COLO668 (cell line): ENCODE measurements around the gene EML1.
"Not testable (repeated sequence)": the region's sequence is repeated elsewhere in the genome, so short reads cannot be mapped to it uniquely, and the experiment has no call there.

Experiments used
- DNase-seq: peaks from one replicate; lab custom pipeline; 2025; ENCODE audit not compliant: unreplicated experiment; lab: John Stamatoyannopoulos, UW

Gene EML1

DNA sequence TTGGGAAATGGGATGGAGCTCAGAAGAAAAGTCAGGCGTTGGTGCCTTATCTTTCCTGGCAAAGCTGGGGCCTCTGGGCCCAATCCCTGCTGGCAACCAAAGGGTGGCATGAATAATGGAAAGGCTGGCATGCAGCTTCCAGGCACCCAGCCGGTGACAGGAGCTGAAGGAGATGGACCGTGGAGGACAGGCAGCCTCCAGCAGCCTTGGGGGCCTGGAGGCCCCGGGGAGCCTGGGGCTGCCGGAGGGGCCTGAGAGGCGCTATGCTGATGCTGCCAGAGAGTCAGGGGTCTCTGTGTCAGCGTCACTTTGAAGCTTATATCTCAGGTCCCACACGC lies 38.2 kb upstream of the EML1 start:
- DNase-seq, result no peak

DNA sequence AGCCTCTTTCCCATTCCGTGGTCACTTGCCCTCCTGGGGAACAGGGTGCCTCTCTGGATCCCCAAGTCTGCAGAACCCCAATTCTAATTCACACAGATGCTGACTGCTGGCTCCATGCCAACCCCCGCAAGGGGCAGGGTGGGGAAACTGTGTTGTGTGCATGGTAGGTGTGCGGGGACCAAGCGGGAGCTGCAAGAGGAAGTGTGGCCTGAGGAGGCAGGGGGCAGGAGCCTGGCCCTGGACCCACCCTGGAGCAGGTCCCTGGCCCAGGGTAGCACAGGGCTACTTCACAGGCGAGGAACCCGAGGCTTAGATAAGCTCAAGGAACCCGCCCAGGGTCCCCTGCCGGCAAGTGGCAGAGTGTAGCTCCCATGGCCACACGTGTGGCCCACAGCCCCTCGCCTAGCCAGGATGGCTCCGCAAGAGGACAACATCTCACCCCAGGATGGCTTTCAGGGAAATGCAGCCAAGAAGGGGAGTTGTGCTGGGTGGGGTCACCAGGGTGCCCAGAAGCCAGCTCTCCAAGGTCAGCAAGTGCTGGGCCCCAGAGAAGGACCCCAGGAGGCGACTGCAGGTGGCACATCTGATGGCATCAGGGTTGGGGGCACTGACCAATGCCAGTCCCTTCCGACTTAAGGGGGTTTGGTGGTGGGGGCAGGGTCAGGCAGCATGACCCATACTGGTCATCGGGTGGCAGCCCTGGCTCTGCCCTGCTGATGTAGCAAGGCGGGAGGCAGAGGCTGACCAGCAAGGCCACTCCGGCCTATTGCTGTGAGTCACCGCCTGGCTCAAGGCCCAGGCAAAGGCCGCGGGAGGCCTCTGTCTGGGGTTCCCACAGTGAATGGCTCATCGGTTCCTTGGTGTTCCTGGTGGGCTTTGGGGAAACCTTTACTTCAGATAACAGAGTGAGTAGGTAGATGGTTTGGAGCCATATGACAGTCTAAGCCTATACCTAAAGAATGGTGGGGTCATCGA lies 37.3 kb upstream of the EML1 start:
- no peak for DNase-seq

DNA sequence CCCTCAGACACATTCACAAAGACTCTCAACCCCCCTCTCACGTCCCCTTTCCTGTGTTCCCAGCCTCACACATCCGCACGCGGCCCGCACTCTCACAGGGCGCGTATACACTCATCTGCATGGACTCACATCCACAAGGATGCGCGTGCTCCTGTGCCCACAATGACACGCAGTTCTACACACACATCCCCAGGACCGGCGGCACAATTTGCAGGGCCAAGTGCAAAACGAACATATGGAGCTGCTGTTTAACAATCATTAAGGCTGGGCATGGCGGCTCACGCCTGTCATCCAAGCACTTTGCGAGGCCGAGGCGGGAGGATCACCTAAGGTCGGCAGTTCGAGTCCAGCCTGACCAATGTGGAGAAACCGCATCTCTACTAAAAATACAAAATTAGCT lies 36.4 kb upstream of the EML1 start:
- DNase-seq, result no peak

DNA sequence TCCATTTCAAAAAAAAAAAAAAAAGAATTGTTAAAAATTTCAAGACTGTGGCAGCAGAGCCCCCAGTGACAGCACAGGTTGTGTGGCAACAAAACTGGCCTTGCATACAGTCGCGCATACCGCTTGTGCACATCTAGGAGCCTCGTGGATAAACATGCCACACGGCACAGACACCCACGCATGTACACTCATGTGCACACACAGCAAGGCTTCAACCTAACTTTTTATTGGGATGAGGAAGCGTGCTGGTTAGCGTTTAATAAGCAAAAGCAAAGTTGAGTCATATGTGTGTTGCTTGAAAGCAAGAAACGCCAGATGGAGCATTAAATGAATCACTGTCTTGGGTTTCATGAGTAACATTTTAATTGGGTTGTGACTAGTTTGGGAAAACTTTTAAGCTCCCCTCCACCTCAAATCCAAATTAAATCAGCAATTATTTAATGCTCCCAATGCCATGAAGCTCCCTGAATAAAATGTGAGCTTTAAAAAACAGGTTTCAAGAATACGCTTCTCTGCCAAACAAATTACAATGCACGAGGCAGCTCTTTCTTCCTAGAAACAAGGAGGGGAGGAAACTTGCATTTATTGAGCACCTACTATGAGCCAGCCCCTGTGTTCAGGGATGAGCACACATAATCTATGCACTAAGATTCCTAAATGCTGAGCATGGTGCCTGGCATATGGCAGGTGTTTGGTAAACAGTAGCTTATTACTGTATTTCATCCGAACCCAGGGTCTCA lies 35.7 kb upstream of the EML1 start:
- DNase-seq, result no peak

DNA sequence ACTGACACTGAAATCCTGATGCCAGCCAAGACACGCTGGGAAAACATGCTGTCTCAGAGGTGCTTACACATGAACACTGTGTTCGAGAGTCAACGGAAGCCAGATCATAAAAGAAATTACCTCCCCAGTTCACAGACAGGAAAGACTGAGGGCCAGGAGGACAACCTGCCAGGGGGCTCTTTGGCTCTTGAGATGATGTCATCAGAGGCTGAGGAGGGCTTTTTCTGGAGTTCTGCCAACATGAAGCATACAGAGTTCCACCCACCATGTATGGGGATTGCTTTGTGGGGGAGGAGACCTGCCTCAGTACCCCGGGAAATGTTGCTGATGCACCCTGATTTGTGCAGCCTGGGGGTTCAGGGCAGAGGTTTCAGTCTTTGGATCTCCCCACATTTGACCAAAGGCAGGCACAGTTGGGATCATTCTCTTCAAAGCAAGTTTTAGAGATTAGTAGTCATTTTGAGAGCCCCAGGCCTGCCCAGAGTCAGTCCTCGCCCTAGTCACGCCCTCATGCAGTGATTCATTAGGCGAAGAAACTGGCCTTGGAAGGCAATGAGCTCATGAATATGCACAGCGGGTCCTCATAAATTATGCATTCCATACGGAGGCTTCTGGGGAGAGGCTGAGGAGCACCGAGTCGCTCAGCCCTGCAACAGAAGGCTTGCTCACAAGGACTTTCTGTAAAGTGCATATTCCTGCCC lies 34.9 kb upstream of the EML1 start:
- DNase-seq, result no peak

DNA sequence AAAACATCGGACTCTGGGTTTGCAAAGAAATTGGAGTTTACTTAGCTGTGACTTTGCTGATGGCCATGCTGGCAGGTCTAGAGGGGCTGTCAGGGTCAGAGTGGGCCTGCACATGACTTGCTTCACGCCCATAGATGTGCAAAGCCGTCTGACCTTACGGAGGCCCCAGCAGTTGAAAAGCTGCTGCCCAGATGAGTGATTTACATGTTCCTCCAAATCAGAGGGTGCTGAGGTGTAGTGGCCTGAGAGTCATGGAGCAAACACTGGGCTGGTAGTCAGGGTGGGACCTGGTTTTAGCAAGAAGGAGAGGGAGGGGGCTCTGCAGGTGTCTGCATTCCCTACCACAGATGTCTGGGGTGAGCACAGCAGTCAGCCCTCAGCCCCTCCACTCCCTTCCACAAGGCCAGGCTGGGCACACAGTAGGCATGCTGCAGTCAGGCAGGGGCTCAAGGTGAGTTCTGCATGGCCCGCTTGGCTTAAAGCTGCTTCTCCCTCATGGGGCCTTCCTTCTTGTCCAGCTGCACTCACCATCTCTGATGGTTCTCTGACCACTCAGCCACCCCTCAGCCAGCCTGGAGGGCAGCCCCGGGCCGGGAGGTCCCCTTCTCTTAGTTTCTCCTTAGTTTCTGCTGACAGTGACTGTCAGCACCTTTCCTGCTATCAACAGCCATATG lies 34.2 kb upstream of the EML1 start:
- no peak for DNase-seq

DNA sequence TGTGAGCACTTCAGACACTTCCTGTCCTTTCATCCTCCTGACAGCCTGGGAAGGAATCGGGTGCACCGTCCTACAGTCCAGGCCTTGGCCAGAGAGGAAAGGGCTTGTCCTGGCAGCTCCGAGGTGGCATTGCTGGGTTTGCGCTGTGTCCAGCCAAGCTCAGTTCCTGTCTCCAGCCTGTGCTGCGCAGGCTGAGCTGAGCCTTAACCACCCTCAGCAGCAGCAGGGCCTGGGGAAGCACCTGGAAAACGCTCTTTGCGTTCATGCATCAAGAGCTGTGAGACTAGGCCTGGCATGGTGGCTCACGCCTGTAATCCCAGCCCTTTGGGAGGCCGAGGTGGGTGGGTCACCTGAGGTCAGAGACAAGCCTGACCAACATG lies 33.7 kb upstream of the EML1 start:
- no peak for DNase-seq

DNA sequence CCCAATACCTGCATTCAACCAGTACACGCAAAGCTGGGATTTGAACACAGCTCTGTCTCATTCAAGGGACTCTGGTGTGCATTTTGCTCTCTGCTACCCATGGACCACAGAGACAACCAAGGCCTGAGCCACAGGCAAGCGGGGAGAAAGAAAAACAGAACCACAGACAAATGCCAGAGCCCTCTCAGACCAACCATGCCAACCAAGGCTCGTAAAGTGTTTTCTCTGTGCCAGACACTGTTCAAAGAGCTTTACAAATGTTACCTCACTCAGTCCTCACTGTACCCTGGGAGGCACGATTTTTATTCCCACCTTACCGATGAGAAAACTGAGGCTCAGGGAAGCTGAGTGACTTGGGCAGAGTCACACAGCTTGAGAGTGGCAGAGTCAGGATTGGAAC lies 32.4 kb upstream of the EML1 start:
- no peak for DNase-seq

DNA sequence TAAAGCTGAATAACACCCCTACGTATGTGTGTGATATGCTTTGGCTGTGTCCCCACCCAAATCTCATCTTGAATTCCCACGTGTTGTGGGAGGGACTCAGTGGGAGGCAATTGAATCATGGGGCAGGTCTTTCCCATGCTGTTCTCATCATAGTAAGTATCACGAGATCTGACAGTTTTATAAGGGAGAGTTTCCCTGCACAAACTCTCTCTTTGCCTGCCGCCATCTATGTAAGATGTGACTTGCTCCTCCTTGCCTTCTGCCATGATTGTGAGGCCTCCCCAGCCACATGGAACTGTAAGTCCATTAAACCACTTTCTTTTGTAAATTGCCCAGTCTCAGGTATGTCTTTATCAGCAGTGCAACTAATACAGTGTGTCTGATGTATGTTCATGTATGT lies 30.3 kb upstream of the EML1 start:
- not testable (repeated sequence) for DNase-seq

DNA sequence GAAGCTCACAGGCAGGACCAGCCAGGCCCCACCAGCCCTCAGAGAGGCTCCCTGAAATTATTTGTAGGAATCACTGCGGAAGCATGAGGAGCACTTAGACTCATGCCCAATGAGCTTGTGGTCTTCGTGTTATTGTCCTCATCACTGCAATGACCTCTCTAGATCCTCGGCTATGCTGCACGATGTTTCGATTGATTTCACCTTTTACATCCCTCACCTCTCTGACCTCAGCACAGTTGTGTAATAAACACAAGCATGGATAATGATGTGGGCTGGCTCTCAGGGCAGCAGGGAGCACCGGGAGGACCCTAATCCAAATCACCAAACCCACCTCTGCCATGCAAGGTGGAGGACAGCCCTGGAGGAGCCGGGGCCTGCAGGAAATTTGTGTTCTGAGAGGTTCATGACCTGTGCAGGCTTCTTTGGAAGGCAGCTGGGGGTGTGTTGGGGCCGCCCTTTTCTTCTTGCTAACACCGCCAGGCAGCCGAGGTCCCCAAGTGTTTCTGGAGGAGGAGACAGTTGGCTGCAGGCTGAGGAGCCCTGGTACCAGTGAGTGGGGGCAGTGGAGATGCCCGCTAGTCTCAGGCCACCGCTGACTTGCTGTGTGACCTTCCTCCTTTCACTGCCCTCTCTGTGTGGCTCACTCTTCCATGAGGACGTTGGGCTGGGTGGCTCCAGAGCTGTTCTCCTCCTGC lies 29.5 kb upstream of the EML1 start:
- DNase-seq, result no peak

DNA sequence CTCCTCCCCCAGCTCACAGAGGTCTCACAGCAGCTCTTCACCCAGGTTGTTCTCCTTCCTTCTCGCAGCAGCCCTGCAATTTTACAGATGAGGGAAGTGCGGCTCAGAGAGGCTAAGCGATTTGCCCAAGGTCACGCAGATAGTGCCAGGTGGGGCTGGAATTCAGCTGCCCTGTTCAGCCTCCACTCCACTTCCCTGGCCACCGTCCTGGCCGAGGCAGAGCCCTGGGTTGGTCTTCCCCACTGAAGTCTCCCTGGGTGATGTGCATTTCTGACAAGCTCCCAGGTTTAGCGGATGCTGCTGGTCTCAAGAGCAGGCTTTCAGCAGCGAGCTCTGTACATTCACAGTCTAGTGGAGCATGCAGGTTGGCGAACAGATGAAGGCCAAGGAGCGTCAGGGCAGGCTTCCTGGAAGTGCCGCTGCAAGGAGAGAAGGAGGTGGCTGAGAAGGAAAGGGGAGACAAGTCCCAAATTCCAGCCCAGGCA lies 28.9 kb upstream of the EML1 start:
- DNase-seq, result no peak

DNA sequence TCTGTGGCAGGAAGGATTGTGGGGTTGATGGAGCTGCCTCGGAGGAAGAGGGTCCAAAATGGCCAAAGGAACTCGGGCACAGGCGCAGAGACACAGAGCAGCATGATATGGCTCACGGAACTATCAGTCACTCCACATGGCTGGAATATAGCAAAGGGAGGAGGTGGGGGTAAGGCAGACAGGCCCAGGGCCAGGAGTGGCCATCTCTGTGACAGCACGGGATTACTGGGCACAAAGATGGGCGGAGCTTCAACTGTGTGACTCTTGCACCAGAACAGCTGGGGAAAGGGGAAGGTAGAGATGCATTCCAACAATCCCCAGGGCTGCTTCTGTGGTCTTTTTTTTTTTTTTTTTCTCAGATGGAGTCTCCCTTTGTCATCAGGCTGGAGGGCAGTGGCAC lies 24.8 kb upstream of the EML1 start:
- DNase-seq, result no peak

DNA sequence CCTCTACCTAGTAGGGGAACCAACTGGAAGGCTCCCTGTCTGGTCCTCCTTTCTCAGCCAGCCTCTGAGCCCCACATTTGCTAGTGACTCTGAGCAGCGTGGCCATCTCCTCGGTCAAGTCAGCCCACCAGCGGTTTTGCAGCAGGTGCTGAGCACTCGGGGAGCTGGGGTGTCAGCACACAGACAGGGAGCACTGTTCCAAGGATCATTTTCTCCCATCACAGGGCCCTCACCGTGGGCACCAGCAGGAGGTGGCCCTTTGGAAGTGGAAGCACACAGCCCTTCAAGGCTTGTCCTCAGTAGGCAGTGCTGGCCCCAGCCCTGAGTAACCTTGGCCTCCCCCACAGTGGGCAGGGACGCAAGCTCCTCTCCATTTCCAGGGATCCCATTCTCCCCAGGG lies 24.1 kb upstream of the EML1 start:
- DNase-seq, result no peak

DNA sequence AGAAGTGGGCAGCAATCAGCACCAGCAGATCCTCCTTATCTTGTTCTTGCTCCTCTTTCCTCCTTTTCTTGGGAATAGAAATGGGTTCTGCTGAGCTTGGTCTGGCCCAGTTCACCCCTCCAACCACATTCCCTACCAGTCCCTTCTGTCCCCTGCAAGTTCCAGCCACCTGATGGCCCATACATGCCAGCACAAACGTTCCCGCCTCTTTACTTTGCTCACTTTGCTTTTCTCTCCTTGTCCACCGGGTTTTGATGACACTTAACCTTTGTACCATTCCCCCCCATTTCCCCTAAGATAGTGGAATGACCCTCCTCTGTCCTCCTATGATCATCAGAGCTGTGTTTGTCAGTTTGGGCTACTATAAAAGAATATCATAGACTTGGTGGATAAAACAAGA lies 23.4 kb upstream of the EML1 start:
- DNase-seq, result no peak

DNA sequence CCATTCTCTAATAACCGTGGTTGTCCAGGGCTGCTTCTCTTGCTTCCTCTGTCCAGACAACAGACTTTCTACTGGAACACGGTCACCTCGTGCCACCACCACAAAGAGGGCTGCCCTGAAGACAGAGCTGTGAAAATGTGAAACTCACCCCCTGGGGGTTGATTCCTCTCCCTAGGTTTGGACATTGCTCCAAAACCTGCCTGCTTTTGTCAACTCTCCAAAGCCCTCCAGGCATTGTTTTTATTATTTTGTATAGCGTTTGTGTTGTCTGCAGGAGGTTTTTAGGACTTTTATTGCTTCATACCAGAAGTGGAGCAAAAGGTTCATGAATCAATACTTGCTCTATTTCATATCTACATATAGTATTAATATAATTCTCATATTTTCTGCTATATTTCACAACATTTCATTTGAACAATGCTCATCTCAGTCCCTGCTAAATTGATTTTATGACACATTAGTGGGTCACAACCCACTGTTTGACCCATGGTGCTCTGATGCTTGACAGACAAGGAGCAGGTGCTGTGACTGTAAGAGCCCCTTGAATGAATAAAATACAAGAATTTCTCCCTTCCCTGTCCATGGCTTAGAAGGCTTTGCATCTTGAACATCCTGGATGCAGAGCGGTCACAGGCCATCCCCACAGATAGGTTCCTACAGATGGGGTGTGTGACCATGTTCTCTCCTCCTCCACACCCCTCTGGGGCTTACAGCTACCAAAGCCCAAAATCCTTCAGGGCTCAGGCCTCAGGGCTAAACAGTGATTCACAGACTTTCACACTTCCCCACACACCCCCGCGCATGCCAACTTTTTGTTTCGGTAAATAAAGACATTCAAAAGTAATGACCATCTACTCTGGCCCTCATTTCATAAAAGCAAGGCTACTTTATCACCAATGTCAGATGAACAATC lies 20.6 kb upstream of the EML1 start:
- DNase-seq, result no peak

DNA sequence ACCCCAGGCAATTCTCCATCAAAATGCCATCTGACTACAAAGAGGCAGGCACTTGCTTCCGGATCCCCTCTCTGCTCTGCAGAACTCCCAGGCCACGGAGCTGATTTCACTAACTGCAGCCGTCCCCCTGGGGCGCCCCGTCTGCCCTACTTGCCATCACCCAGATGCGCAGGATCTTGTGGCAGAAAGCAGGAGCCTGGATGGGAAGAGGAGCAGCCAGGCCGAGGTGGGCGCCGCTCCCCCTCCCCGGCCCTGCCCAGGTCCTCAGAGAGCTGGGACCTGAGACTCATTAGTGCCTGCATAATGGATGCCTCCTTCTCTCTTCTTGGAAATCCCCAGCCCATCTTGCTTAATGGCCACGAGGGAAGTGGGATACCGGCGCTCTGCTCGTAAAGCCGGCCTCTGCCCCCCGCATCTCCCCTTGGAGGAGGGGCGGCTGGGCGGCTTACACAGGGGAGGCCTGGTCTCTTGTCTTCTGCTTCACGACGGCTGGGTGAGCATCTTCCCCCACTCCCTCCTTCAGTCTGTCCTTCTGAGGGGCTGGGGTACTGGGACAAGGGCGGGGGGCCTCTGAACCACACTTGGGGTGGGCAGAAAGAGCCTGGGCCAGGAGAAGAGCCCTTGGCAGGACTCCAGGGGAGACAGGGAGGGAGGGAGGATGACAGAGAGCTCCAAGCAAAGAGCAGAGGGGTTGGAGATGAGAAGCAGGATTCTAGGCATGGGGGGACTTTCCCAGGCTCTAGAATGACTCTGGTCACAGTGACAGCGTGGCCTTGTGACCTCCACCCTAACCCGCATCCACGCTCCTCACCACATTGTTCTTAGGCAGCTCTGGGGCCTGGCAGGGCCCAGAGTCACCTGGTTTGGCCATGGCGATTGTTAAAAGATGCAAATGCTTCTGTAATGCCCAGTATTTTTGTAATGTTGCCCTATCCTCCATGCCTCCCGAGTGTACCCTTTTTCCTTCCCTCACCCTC lies 19.4 kb upstream of the EML1 start:
- no peak for DNase-seq

DNA sequence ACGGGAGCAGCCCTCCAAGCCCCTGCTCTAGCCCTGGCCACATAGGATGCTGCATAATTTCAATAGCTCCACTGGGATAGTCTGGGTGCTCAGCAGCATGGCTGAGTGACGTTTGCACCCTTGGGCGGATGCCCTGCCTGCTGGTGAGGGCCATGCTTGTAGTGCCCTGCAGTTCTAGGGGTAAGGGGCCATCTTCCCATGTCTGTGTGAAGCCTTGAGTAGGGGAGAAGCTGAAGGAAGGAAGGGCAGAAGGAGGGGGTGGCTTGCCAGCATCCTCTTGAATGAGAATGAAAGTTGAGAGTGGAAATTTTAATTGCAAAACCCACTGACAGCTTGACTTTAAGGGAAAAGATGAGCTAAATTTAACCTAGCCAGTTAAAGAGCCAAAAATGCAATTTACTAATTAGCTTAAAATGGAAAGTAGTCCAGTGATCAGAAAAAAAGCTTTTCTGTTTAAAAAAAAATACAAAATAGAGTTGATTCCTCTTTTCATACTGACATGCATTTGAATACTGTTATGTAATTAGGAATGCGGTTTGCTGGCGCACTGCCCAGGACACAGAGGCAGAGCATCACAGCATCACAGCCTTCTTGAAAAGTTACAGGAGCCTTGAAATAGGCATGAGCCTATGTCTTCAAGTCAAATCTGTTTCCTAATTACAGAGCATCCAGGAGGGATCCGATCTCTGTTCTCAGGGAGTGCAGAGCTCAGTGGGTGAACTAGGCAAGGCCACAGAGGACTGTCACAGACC lies 18.5 kb upstream of the EML1 start:
- DNase-seq, result no peak

DNA sequence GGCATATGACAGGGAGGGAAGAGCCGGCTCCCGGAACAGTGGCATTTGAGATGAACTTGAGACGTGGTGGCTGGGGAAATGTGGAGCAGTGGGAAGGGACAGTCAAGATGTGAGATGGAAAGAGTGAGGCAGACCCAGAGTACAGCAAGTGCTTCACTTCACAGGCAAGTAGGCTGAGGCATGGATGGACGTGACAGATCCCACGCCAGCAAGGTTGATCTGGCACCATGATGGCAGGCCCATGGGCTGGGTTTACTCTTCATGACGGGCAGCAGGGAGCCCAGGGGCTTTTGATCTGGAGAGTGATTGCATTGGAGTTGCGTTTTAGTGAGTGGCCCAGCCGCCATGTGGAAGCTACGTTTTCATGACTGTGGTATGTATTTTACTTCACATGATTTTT lies 17.9 kb upstream of the EML1 start:
- no peak for DNase-seq
